A549 (cell line): ENCODE measurements around the gene FOXO1. TPM values are rescaled to one million over a fixed set of nuclear protein-coding genes. Genes with fewer than 3 reads are reported as not detected.

Experiments
- ATAC-seq, 2 experiments: fragments of 200-7000 bp in 1 of 2; fragments of >200 bp in 1 of 2; cut with Nextera tagmentation in 1 of 2; cut with Tn5 transposase in 1 of 2; 3 replicates each; pipeline versions ENCODE4 v1.8.0 to v1.9.1; 2018 to 2020; ENCODE audit warnings: mild to moderate bottlenecking in 1 of 2, moderate library complexity in 1 of 2
- CTCF ChIA-PET: fragments of 300-600 bp; sonication (Branson Sonifier 250); formaldehyde crosslinking; extraction: SDS; loops from one replicate; lab custom pipeline; 2021; ENCODE audit warnings: antibody characterized with exemption, inconsistent platforms; lab: Yijun Ruan, JAX
- POLR2A ChIA-PET: fragments of 350-600 bp; formaldehyde crosslinking; extraction: SDS; loops from one replicate; lab custom pipeline; 2021; ENCODE audit warnings: antibody characterized with exemption, inconsistent platforms; lab: Yijun Ruan, JAX
- DNase-seq, 2 experiments: peaks; one replicate each; pipeline versions ENCODE4 v3.0.0 to v3.0.0-alpha.2; 2011 to 2016; ENCODE audit warnings: low read depth in 1 of 2, low spot score in 1 of 2
- FAIRE-seq: peaks from 2 replicates; lab custom pipeline; 2011; peaks lifted over from hg19 to GRCh38; lab: Jason Lieb, UNC
- H3K27ac ChIP-seq, 2 experiments: fragments of >200 bp; sonication (Bioruptor Twin); formaldehyde crosslinking; 3 replicates each; pipeline ENCODE4 v1.5.1; 2016 to 2017
- H3K4me1 ChIP-seq: fragments of >200 bp; sonication (Bioruptor Twin); formaldehyde crosslinking; 3 replicates; pipeline ENCODE4 v1.6.1; 2016
- H3K4me2 ChIP-seq: fragments of >200 bp; sonication (Bioruptor Twin); formaldehyde crosslinking; 3 replicates; pipeline ENCODE4 v1.6.1; 2016
- H3K4me3 ChIP-seq: fragments of >200 bp; sonication (Bioruptor Twin); formaldehyde crosslinking; 3 replicates; pipeline ENCODE4 v1.5.1; 2016
- H3K9me3 ChIP-seq: fragments of >200 bp; sonication (Bioruptor Twin); formaldehyde crosslinking; 3 replicates; pipeline ENCODE4 v1.6.1; 2016
- BCL3 ChIP-seq: fragments of >200 bp; sonication (Bioruptor Twin); formaldehyde crosslinking; IDR thresholded peaks from 3 replicates; pipeline ENCODE4 v1.6.1; 2016
- CEBPB ChIP-seq, 2 experiments: fragments of >200 bp in 1 of 2; sonication (Bioruptor Twin) in 1 of 2; formaldehyde crosslinking in 1 of 2; IDR thresholded peaks; 2 replicates each; pipeline ENCODE4 v1.6.1; 2012 to 2016
- CHD2 ChIP-seq: fragments of 150-350 bp; IDR thresholded peaks from 2 replicates; pipeline ENCODE4 v1.6.1; 2014; ENCODE audit warnings: low read length; ENCODE audit not compliant: partially characterized antibody
- CHD4 ChIP-seq: fragments of 200-600 bp; sonication (generic); IDR thresholded peaks from 2 replicates; pipeline ENCODE4 v1.6.1; 2016; ENCODE audit warnings: antibody characterized with exemption, mild to moderate bottlenecking, borderline replicate concordance
- E2F6 ChIP-seq: IDR thresholded peaks from 2 replicates; pipeline ENCODE4 v1.6.1; 2012; ENCODE audit warnings: low read depth, borderline replicate concordance
- FOSL2 ChIP-seq, 2 experiments: fragments of 450-650 bp in 1 of 2; fragments of >200 bp in 1 of 2; sonication (Bioruptor Twin) in 1 of 2; formaldehyde crosslinking; IDR thresholded peaks; 2 replicates each; pipeline versions ENCODE4 v1.5.0 to v1.6.1; 2016 to 2020; ENCODE audit warnings: mild to moderate bottlenecking in 1 of 2, moderate library complexity in 1 of 2
- GATA3 ChIP-seq: IDR thresholded peaks from 2 replicates; pipeline ENCODE4 v1.6.1; 2012; ENCODE audit warnings: borderline replicate concordance
- HMGXB4 ChIP-seq: fragments of 250-450 bp; sonication (Bioruptor Pico); IDR thresholded peaks from 2 replicates; pipeline ENCODE4 v1.5.0; 2021; ENCODE audit warnings: mild to moderate bottlenecking, moderate library complexity, borderline replicate concordance
- HOXA7 ChIP-seq: fragments of 250-450 bp; sonication (Bioruptor Pico); IDR thresholded peaks from 2 replicates; pipeline ENCODE4 v1.5.0; 2020; ENCODE audit warnings: mild to moderate bottlenecking, moderate library complexity
- MAZ ChIP-seq: fragments of 150-350 bp; IDR thresholded peaks from 2 replicates; pipeline ENCODE4 v1.6.1; 2014; ENCODE audit warnings: antibody characterized with exemption, low read depth, low read length, borderline replicate concordance
- RAD21 ChIP-seq, 2 experiments: fragments of >200 bp in 1 of 2; sonication (Bioruptor Twin) in 1 of 2; formaldehyde crosslinking in 1 of 2; IDR thresholded peaks in 1 of 2; conservative IDR thresholded peaks in 1 of 2; 2 replicates in 1 of 2; 3 replicates in 1 of 2; pipeline ENCODE4 v1.6.1; 2012 to 2018; ENCODE audit warnings: inconsistent platforms in 1 of 2
- RCOR1 ChIP-seq: fragments of 150-350 bp; IDR thresholded peaks from 2 replicates; pipeline ENCODE4 v1.6.1; 2014; ENCODE audit warnings: antibody characterized with exemption, low read length, low read depth
- SMC3 ChIP-seq: fragments of >200 bp; sonication (Bioruptor Twin); formaldehyde crosslinking; IDR thresholded peaks from 3 replicates; pipeline ENCODE4 v1.6.1; 2018; ENCODE audit warnings: inconsistent platforms
- SREBF2 ChIP-seq: fragments of 450-650 bp; IDR thresholded peaks from 2 replicates; pipeline ENCODE4 v1.6.1; 2014; ENCODE audit warnings: mild to moderate bottlenecking, moderate library complexity
- TFCP2L1 ChIP-seq: fragments of 250-450 bp; sonication (Bioruptor Pico); IDR thresholded peaks from 2 replicates; pipeline ENCODE4 v1.5.0; 2021; ENCODE audit warnings: mild to moderate bottlenecking
- ZC3H11A ChIP-seq: fragments of 450-650 bp; IDR thresholded peaks from 2 replicates; pipeline ENCODE4 v1.6.1; 2014; ENCODE audit warnings: antibody characterized with exemption, mild to moderate bottlenecking
- WGBS: methylation state at CpG from one replicate; pipeline ENCODE4 v1.1.6; 2017; ENCODE audit errors: missing lambda C conversion rate; 5-methylcytosine and 5-hydroxymethylcytosine counted together
- polyA plus RNA-seq, 4 experiments: library from polyadenylated mRNA; depleted of rRNA in 3 of 4; stranded (reverse); fragments of >200 nt; fragmentation: RNase III in 1 of 4; extraction: RNeasy Plus Mini Kit Qiagen cat#74134 plus additional on column Dnase treatment in 1 of 4; gene quantifications; 2 replicates in 3 of 4; 3 replicates in 1 of 4; pipeline ENCODE4 v1.2.3, GENCODE V29; 2011 to 2017
- TF ChIP-seq, protein P1 (sequence below): fragments of 450-650 bp; IDR thresholded peaks from 2 replicates; pipeline ENCODE4 v1.6.1; 2014; ENCODE audit warnings: antibody characterized with exemption
- TF ChIP-seq, protein P2 (sequence below): fragments of 150-350 bp; IDR thresholded peaks from 2 replicates; pipeline ENCODE4 v1.6.1; 2014; ENCODE audit warnings: low read depth, mild to moderate bottlenecking, low read length

FOXO1 gene
- polyA plus RNA-seq, 2 of the 4 experiments (the other 2 are of a cell fraction): 2.2 to 3.6 TPM

DNA sequence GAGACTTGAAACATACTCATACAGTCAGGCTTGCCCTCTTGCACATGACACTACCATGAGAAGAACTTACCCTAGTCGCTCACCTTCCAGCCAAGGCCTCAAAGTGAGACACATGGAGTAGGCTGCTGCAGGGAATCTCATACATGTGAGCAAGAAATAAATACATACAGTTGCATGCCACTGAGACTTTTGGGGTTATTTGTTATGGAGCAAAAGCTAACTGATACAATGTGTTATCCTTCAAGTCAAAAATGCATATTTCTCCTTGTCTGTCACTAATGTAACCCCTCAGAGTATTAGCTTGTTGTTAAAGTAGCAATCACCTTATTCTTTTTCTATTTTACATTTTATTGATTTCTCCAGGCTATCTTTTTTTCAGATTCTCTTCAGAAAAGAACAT is 58.1 kb downstream of the FOXO1 start:
- ChIA-PET POLR2A (no interaction called here), CTCF (no interaction called here)
- Histone ChIP-seq H3K27ac (no peak overlapping the region), H3K4me3 (no peak overlapping the region), H3K9me3 (no peaks in the 10 kb centered on the region), H3K4me2 (no peak overlapping the region), H3K4me1 (no peaks in the 10 kb centered on the region)
- no peak for ATAC-seq
- TF ChIP-seq RAD21 (conservative IDR thresholded peaks at IDR 0.05 in 1 of 2, IDR thresholded peaks at IDR 0.05 in 1 of 2) (no peak), HOXA7 (no peak), HMGXB4 (CRISPR knock-in tag) (no peak), TFCP2L1 (no peak), ZC3H11A (no peak), BCL3 (no peak), CHD4 (no peak), FOSL2 (IDR thresholded peaks at IDR 0.05) (no peak), FOSL2 (CRISPR knock-in tag; IDR thresholded peaks at IDR 0.05) (no peak), SREBF2 (no peak)
- TF ChIP-seq, protein P1, sequence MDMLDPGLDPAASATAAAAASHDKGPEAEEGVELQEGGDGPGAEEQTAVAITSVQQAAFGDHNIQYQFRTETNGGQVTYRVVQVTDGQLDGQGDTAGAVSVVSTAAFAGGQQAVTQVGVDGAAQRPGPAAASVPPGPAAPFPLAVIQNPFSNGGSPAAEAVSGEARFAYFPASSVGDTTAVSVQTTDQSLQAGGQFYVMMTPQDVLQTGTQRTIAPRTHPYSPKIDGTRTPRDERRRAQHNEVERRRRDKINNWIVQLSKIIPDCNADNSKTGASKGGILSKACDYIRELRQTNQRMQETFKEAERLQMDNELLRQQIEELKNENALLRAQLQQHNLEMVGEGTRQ: no peak
- TF ChIP-seq, protein P2, sequence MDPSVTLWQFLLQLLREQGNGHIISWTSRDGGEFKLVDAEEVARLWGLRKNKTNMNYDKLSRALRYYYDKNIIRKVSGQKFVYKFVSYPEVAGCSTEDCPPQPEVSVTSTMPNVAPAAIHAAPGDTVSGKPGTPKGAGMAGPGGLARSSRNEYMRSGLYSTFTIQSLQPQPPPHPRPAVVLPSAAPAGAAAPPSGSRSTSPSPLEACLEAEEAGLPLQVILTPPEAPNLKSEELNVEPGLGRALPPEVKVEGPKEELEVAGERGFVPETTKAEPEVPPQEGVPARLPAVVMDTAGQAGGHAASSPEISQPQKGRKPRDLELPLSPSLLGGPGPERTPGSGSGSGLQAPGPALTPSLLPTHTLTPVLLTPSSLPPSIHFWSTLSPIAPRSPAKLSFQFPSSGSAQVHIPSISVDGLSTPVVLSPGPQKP: no peak
- no peak for DNase-seq
- no peak for FAIRE-seq
- 100% methylated on average over 1 of the region's 1 CpG for WGBS

GRCh38 chr13:40605573-40605972 is 60.9 kb downstream of the FOXO1 start:
- H3K9me3 ChIP-seq: no peaks in the 10 kb centered on the region
- H3K4me3 ChIP-seq: no peak overlapping the region
- CTCF ChIA-PET: no interaction called here
- H3K27ac ChIP-seq: no peak overlapping the region
- no peak for FAIRE-seq
- TF ChIP-seq HMGXB4 (CRISPR knock-in tag): no peak
- no peak for TF ChIP-seq MAZ
- TF ChIP-seq GATA3: no peak
- TF ChIP-seq SMC3: no peak
- TF ChIP-seq CHD2: no peak
- no peak for TF ChIP-seq CEBPB (IDR thresholded peaks at IDR 0.05)
- no peak for TF ChIP-seq E2F6
- no peak for TF ChIP-seq RCOR1
- TF ChIP-seq CHD4: no peak
- TF ChIP-seq, all 56 proteins: peak for 0
- Histone ChIP-seq H3K4me2 (no peak overlapping the region), H3K4me1 (no peaks in the 10 kb centered on the region)
- 97% methylated on average over 5 of the region's 5 CpGs for WGBS
- DNase-seq (no peak), ATAC-seq (no peak)
- POLR2A ChIA-PET: no interaction called here
